GM10847 (cell line): ENCODE measurements around the gene ASGR2.

Experiments used
- POLR2A ChIP-seq: IDR thresholded peaks from 2 replicates; pipeline ENCODE4 v1.6.1; 2011; ENCODE audit not compliant: insufficient read length; ENCODE audit errors: extremely low read depth

Gene ASGR2

GRCh38 chr17:7078711-7079110 is 35.9 kb downstream of the ASGR2 start:
- no peak for TF ChIP-seq POLR2A

- TF ChIP-seq POLR2A, result no peak
Observed at GRCh38 chr17:7077911-7078546, 36.6 kb downstream of the ASGR2 start.

- TF ChIP-seq POLR2A, result no peak
Observed at GRCh38 chr17:7074931-7075330, 39.7 kb downstream of the ASGR2 start.

GRCh38 chr17:7072406-7072805 is 42.2 kb downstream of the ASGR2 start:
- no peak for TF ChIP-seq POLR2A

- no peak for TF ChIP-seq POLR2A
Observed at GRCh38 chr17:7070712-7071111, 43.9 kb downstream of the ASGR2 start.

GRCh38 chr17:7068268-7068667 is 46.4 kb downstream of the ASGR2 start:
- no peak for TF ChIP-seq POLR2A

GRCh38 chr17:7067198-7067597 is 47.4 kb downstream of the ASGR2 start:
- no peak for TF ChIP-seq POLR2A

- TF ChIP-seq POLR2A, result no peak
Observed at GRCh38 chr17:7064261-7064660, 50.4 kb downstream of the ASGR2 start.

GRCh38 chr17:7063518-7064094 is 51.0 kb downstream of the ASGR2 start:
- no peak for TF ChIP-seq POLR2A

- no peak for TF ChIP-seq POLR2A
Observed at GRCh38 chr17:7060165-7060891, 54.3 kb downstream of the ASGR2 start.

- TF ChIP-seq POLR2A, result no peak
Observed at GRCh38 chr17:7058831-7059447, 55.7 kb downstream of the ASGR2 start.

GRCh38 chr17:7056386-7056785 is 58.2 kb downstream of the ASGR2 start:
- no peak for TF ChIP-seq POLR2A
